ENCODE results near the gene KIAA0232.
"Not testable (repeated sequence)": the region's sequence is repeated elsewhere in the genome, so short reads cannot be mapped to it uniquely, and the experiment has no call there.

The KIAA0232 gene

GRCh38 chr4:6811165-6811564 lies 28.6 kb downstream of the KIAA0232 start:
- DNase-seq: no peak

DNA sequence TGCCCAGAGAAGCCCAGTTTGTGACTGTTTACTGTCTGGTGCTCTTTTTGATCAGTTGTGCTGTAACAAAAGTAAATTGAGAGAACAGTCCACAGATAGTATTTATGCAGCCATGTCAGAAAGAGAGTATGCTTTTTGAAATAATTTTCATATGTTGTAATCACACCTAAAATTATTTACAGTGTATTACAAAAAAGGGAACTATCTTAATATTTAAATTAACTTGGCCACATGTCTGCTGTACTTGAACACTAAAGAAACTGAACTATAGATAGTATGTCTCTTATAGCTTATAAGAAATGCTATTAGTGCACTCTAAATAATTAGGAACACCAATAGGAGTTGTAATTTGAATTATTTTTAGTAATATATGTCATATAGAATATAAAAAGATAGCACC lies 30.2 kb downstream of the KIAA0232 start:
- no peak for DNase-seq

- DNase-seq: no peak
Measured at GRCh38 chr4:6813725-6814124, 31.2 kb downstream of the KIAA0232 start.

GRCh38 chr4:6815029-6815836 lies 32.7 kb downstream of the KIAA0232 start:
- DNase-seq: no peak

DNA sequence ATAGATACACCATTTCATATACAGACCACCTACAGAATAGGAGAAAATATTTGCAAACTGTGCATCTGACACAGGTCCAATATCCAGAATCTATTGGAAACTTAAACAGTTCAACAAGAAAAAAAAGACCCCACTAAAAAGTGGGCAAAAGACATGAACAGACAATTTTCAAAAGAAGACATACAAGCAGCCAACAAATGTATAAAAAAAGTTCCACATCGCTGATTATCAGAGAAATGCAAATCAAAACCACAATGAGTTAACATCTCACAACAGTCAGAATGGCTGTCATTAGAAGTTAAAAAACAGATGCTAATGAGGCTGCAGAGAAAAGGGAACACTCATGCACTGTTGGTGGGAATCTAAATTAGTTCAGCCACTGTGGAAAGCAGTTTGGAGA lies 36.8 kb downstream of the KIAA0232 start:
- DNase-seq: no peak

DNA sequence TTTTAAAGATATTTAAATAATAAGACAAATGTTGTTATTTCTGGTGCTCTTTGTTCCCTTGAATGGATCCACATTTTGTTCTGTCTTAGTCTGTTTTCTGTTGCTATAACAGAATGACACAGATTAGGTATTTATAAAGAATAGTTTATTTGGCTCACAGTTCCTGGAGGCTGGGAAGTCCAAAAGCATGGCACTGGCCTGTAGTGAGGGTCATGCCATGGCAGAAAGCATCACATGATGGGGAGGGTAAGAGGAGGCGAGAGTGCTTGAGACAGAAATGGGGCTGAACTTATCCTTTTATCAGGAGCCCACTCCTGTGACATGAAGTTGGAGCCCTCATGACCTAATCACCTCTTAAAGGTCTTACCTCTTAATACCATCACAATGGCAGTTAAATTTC lies 38.2 kb downstream of the KIAA0232 start:
- no peak for DNase-seq

DNA sequence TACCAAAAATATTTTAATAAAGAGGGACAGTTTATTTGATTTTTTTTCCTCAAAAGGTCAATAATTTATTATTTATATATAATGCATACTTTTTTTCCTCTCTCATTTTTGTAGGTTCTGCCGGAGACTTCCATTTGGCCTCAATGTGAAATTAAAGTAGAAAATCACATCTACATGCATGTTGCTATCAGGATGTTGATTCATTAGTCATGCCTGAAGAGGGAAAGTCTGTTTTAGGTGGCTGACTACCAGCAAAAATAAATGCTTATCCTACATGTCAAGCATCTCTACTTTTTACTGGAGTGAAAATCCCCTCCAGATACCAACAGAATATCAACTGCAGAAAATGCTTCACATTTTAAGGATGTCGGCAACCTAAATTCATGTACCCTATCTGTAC lies 41.5 kb downstream of the KIAA0232 start:
- no peak for DNase-seq

DNA sequence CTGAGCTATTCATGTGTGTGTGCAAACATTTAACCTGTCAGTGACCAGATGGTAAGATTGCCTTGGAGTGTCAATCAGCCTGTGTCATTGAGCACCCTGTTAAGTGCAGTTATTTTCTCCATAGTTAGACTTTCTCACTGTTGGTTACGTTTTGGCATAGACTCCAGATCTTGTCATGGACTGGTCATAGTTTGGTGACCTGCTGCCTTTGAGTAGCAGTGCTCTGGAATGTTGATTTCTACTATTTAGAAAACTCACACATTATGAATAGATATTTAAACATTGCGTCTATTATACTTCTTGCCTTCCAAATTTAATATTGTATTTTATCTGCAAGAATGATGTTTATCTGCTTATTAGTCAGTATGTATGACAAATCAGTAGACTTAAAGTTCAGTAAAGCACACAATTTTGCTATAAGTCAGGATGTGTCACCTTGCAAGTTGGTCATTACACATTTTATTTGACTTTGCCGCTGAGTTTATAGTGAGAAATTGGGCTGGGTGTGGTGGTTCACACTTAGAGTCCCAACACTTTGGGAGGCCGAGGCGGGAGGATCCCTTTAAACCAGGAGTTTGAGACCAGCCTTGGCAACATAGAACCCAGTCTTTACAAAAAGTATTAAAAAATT lies 42.4 kb downstream of the KIAA0232 start:
- DNase-seq: no peak

DNA sequence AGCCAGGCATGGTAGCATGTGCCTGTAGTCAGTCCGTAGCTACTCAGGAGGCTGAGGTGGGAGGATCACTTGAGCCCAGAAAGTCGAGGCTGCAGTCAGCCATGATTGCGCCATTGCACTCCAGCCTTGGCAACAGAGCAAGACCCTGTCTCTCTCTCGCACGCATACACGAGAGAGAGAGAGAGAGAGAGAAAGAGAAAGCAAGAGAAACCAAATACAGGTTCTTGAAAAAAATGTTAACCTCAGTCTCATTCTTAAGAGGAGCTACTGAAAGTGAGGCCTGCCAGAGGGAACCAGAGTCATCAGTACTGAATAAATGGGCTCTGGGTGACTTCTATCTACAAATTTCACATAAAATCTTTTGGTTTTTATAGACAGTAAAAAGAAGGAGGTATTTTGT lies 42.9 kb downstream of the KIAA0232 start:
- DNase-seq: no peak

DNA sequence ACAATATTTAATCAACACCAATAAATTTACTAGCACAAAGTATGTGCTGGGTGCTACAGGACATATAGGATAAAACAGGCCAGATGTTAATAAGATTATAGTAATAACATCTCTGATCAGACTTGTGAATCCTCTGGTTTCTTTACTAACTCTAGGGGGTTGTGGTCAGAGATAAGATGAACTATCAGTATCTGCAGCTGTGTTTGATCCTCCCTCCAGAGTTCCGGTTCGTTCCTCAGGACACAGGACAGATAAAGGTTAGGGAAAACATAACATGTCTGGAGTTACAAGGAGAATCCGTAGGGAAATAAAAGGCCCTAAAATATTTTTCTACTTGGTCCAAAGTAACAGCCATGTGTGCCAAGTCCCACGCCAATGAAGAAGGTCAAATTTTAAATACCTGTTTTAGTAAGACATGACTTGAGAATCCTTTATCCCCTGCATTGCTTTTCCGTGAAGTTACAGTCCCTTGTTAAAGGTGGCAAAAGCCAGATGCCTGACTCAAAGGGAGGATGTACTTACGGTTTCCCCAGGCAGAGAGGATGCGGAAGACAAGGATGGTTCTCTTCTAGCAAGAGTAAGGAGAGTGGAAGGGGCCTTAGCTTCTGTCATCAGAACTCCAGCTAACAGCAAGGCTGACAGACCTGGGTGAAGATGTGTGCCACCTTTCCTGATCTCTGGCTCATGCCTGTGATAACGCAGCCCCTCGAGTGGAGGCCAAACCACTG lies 44.4 kb downstream of the KIAA0232 start:
- no peak for DNase-seq

DNA sequence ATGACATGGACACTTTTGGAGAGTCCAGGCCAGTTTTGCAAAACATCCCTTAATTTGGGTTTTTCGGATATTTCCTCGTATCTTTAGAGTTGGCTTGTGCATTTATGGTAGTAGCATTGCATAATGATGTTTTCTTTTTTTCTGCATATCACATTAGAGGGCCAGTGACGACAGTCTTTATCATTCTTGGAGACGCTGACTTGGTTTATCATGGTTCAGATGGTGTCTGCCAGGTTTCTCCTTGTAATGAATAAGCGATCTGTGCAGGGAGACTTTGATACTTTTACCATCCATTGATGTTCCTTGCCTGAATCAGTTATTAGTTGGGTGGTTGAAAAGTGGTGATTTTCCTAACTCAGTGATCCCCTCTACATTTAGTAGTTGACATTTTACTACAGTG lies 46.6 kb downstream of the KIAA0232 start:
- no peak for DNase-seq

- DNase-seq: no peak
Measured at GRCh38 chr4:6834867-6835266, 52.3 kb downstream of the KIAA0232 start.

DNA sequence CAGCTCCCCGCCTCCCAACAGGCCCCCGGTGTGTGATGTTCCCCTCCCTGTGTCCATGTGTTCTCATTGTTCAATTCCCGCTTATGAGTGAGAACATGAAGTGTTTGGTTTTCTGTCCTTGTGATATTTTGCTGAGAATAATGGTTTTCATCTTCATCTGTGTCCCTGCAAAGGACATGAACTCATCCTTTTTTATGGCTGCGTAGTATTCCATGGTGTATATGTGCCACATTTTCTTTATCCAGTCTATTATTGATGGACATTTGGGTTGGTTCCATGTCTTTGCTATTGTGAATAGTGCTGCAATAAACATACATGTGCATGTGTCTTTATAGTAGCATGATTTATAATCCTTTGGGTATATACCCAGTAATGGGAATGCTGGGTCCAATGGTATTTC lies 53.1 kb downstream of the KIAA0232 start:
- not testable (repeated sequence) for DNase-seq

GRCh38 chr4:6837106-6837505 lies 54.6 kb downstream of the KIAA0232 start:
- DNase-seq: not testable (repeated sequence)

GRCh38 chr4:6839579-6839978 lies 57.1 kb downstream of the KIAA0232 start:
- DNase-seq: no peak

DNA sequence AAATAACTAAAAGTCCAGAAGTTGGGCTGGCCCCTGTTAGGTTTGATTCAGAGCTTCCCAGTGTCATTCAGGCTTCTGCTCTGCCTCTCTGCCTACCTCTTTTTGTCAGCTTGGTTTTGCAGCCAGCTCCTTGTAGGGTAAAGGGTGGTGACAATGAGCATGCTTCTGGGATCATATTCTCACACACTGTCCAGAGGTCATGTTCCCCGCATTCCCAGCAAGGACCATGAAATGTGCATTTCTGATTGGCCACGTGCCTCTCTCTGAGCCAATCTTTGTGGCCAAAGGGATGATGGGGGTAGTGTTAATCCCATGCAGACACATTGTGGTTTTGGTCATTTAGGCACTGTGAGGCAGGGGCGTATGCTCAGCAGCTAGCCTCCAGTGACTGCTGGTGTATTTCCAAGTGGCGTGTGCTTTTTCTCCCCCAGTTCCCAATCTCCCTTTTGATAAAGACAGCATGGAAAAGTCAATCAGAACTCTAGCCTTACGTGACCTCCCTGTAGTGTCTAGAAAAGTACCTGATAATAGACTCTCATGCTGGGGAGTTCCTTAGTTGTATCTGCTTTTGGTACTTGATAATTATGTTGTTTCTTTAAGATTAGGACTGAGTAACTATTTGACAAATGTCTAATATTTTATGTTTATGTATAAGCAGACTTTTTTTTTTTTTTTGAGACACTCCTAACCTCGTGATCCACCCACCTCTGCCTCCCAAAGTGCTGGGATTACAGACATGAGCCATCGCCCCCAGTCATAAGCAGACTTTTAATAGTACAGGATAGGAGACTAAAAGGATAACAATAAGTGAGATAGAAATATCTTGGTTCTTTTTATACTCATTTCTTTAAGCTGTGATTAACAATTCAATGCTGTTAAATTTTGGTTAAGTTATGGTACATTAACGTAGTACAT lies 57.8 kb downstream of the KIAA0232 start:
- no peak for DNase-seq

DNA sequence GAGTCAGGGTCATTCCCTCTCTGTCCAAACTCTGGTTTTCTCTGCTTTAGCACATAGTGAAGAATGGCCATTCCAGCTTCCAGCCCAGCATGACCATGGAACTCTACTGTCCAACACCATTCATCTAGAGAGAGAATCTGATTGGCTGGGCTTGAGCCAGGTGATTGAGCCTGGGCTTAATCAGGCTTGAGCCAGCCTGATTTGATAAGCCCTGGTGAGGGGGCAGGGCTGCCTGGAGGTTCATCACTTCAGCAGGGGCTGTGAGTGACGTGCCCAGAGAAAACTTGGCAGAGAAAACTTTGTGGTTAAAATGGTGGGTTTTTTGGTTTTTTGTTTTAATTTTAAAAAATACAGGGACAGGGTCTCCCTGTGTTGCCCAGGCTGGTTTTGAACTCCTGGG lies 62.5 kb downstream of the KIAA0232 start:
- DNase-seq: no peak

- DNase-seq: no peak
Measured at GRCh38 chr4:6845574-6845973, 63.0 kb downstream of the KIAA0232 start.

GRCh38 chr4:6847178-6847577 lies 64.7 kb downstream of the KIAA0232 start:
- no peak for DNase-seq

DNA sequence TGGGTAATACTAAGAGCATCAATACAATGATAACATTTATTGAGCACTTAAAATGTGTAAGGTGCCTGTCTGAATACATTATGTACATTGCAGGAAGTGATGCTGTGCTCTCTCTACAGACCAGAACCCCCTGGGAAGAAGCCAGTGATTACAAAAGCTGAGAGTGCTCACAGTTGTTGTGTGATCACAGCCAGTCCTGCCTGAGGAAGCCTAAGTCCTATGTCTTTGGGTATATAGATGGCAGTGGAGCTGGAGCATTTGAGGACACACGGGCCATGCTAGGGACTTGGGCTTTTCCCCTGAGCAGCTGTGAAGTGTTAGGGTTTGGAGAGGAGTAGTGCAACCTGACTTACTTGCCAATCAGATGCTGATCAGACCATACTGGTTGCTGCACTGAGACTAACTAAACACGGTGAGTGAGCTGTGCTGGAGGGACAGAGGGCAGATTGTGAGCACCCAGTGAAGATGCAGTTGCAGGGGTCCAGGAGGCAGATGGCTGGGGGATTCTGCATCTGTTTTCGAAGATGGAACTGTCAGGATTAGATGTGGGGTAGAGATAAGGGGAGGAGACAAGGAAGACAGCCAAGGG lies 66.3 kb downstream of the KIAA0232 start:
- no peak for DNase-seq

- DNase-seq: no peak
Measured at GRCh38 chr4:6849691-6850090, 67.2 kb downstream of the KIAA0232 start.

- DNase-seq: no peak
Measured at GRCh38 chr4:6851431-6851830, 68.9 kb downstream of the KIAA0232 start.

GRCh38 chr4:6851962-6852361 lies 69.4 kb downstream of the KIAA0232 start:
- no peak for DNase-seq
